ENCODE measurements around the gene RIPOR3.

DNA sequence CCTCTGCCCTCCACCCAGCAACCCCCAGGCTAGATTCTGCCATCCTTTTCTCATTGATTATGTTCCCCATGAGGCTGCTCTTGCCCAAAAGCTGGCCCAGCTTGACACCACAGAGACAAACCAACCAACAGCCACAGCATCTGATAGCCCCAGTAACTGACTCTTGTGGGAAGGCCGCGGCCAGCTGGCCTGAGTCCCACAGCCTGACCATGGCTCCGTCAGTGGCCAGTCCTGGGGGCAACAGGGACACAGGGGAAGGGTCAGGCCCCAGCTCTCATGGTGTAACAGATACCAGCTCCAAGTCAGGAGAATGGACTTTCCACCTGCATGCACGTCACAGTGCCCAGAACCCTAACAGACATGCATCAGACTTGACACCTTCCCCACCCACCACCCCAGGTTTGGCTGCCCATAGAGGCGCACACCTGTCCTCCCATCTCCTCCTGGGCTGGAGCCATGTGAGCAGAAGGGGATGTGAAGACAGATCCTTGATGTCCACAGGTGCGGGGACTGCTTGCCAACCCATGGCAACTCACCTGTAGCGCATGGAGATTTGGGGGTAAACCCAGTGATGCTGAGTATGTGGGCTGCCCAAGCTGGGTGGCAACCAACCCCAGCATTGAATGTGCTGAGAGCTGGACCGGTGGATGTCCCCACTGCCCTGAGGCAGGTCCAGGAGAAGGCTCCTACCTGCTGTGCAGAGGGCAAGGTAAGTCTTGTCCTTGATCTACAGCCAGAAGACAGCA, 18.8 kb downstream of the RIPOR3 start:
- TF ChIP-seq, protein P1, sequence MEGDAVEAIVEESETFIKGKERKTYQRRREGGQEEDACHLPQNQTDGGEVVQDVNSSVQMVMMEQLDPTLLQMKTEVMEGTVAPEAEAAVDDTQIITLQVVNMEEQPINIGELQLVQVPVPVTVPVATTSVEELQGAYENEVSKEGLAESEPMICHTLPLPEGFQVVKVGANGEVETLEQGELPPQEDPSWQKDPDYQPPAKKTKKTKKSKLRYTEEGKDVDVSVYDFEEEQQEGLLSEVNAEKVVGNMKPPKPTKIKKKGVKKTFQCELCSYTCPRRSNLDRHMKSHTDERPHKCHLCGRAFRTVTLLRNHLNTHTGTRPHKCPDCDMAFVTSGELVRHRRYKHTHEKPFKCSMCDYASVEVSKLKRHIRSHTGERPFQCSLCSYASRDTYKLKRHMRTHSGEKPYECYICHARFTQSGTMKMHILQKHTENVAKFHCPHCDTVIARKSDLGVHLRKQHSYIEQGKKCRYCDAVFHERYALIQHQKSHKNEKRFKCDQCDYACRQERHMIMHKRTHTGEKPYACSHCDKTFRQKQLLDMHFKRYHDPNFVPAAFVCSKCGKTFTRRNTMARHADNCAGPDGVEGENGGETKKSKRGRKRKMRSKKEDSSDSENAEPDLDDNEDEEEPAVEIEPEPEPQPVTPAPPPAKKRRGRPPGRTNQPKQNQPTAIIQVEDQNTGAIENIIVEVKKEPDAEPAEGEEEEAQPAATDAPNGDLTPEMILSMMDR (IDR thresholded peaks at IDR 0.05; ENCODE audit: poor library complexity): no peak
- no peak for TF ChIP-seq EZH2 (IDR thresholded peaks at IDR 0.05; ENCODE audit: borderline replicate concordance)

All from hepatocyte (in vitro differentiated cells).